HG02759 (cell line): ENCODE results near the gene CMIP.
"Not testable (repeated sequence)": the region's sequence is repeated elsewhere in the genome, so short reads cannot be mapped to it uniquely, and the experiment has no call there.

ENCODE experiments used
- ATAC-seq: cut with Tn5 transposase; IDR thresholded peaks from one replicate; pipeline ENCODE4 v1.9.1; 2021; ENCODE audit warnings: mild to moderate bottlenecking, moderate library complexity; ENCODE audit not compliant: unreplicated experiment

CMIP gene

GRCh38 chr16:81444448-81445121 is at the start of gene CMIP:
CMIP (plus strand) TSS chr16:81444808.
- peak; percentile 86 for ATAC-seq

- no peak for ATAC-seq
Observed at GRCh38 chr16:81394966-81395655, 49.5 kb upstream of the CMIP start.

- ATAC-seq: no peak
Observed at GRCh38 chr16:81397058-81397878, 47.3 kb upstream of the CMIP start.

DNA sequence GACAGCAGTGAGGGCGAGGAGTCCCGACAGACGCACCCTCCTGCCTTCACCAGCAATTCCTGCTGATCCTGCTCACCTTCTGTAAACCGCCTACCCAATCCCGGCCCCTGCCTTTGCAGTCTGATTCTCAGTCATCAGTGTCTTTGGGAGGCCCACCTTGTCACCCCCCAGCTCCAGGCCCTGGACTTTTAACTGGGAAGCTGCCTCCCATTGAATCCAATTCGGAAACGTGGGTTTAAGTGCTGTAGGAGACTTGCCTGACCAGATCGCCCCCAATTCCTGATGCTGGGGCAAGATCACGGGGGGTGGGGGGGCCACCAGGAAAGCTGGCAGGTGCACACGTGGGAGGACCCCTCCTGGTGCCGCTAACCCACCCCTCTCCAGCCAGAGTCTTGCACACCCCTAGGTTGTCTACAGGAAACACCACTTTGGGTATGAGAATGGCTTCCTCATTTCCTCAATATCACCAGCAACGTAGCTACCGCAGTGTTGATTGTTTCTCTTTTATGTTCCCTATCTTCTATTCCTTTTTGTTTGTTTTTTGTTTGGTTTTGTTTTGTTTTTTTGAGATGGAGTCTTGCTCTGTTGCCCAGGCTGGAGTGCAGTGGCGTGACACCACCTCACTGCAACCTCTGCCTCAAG is 46.6 kb upstream of the CMIP start:
- no peak for ATAC-seq

GRCh38 chr16:81399909-81400308 is 44.7 kb upstream of the CMIP start:
- no peak for ATAC-seq

- no peak for ATAC-seq
Observed at GRCh38 chr16:81401035-81401950, 43.3 kb upstream of the CMIP start.

DNA sequence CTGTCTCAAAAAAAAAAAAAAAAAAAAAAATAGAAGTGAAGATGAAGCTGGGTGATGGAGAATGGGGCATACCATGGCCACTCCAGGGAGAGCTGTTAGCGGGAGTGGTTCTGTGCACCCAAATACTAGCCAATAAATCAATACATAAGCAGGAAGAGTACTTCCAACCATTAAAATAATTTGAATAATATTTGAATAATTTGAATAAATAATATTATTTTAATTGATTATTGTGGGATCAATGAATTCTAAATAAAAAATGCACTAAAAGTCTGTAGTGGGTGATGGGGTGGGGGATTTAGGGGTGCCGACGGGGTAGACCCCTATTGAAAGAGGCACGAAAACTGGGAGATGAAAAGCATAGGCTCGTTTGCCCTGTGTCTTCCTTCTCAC is 41.4 kb upstream of the CMIP start:
- no peak for ATAC-seq

GRCh38 chr16:81403601-81404391 is 40.8 kb upstream of the CMIP start:
- ATAC-seq: peak; percentile 85

DNA sequence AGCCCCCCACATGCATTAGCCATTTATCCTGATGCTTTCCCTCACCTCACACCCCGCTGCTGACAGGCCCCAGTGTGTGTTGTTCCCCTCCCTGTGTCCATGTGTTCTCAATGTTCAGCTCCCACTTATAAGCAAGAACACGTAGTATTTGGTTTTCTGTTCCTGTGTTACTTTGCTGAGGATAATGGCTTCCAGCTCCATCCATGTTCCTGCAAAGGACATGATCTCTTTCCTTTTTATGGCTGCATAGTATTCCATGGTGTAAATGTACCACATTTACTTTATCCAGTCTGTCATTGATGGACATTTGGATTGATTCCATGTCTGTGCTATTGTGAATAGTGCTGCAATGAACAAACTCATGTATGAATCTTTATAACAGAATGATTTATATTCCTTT is 39.6 kb upstream of the CMIP start:
- not testable (repeated sequence) for ATAC-seq

- ATAC-seq: no peak
Observed at GRCh38 chr16:81405702-81406113, 38.9 kb upstream of the CMIP start.

- ATAC-seq: no peak
Observed at GRCh38 chr16:81408409-81408950, 36.1 kb upstream of the CMIP start.

DNA sequence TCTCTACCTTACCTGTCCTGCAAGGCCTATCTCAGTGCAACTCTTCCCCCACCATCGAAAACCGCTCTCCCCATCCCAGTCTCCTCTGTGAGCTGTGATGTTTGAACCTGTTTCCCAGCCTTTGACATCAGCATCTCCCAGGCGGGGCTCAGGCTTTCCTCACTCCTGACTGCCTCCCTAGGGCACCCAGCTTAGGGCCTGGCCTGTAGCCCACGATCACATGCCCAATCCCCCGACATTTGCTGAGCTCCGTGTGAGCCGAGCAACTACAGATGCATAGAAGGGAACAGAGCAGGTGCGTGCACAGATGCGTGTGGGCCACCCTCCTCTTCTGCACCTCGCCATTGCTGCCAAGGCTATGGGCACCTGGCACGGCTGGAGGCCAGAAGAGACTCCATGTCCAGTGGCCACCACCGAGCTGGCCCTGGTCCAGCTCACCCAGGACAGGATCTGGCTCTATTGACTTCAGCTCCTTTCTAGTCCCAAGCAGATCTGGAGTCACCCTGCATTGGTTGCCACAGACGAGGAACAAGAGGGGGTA is 35.5 kb upstream of the CMIP start:
- ATAC-seq: no peak

DNA sequence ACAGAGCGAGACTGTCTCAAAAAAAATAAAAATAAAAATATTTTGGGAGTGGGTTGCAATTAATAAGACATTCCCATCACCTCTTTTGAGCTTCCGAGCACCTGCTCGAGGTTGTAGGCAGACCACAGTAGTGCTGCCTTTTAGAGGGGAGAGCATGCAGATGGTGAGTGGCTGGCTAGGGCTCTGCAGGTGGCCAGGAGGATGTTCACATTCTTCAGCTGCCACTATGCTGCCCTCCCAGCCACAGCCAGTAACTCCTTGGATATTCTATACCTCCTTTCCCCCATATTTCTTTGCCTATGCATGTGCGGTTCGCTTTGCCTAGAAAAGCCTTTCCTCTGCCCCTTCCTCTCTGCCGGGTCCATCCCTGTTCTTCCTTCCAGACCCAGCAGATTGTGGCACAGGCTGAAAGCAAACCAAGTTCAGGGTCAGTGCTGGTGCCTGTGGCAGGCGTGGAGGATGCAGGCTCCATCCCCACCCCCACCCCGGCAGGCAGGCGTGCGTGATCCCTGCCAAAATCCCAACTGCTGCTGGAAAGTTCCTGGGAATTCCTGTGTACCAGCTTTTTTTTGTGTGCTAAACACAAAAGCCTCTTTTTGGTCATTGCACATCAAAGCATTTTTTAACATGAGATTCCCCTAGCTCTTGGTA is 33.8 kb upstream of the CMIP start:
- ATAC-seq: no peak

DNA sequence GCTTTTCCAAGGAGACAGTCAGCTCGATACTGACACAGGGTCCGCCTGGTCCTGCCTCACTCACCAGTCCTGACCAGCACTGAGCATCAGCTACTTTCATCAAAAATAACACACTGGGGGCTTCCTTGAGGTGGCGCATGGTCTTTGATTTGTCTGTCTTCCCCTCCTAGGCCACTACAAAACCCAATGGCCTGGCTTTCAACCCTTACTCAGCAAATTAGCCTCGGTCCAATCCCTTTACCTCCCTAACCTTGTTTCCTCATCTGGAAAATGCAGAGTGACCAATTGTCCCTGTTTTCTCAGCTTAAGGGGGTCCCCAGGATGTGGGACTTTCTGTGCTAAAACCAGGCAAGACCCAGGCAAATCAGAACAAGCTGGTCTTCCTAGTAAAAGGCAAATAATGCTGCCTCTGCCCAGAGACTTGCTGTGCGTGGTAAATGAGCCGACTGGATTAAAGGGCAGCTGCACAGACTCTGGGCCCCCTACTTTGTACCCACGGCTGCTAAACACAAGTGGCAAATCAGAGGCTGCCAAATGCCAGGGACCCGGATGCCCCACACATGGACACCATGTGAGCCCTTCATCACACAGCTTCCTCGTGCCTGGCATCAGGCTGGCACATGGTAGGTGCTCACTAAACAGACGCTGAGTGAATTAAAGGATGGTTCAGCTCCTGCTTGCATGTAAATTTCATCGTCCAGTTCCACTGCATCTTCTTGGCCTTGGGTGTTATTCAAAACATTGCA is 31.2 kb upstream of the CMIP start:
- no peak for ATAC-seq

DNA sequence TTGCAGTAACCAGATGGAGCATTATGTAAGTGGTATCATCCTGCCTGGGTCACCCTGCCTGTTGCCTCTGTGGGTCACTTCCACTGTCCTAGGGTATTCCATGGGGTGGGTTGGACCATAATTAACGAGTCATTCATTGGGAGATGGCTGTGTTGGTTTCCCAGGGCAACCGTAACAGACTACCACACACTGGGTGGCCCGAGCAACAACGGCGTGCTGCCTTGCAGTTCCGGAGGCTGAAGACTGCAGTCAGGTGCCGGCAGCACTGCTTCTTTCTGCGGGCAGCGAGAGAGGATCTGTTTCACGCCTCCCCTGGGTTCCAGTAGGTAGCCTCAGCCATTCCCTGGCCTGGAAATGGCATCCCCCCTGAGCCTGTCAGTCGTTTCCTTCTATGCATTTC is 28.9 kb upstream of the CMIP start:
- ATAC-seq: no peak

GRCh38 chr16:81416749-81417148 is 27.9 kb upstream of the CMIP start:
- ATAC-seq: no peak

DNA sequence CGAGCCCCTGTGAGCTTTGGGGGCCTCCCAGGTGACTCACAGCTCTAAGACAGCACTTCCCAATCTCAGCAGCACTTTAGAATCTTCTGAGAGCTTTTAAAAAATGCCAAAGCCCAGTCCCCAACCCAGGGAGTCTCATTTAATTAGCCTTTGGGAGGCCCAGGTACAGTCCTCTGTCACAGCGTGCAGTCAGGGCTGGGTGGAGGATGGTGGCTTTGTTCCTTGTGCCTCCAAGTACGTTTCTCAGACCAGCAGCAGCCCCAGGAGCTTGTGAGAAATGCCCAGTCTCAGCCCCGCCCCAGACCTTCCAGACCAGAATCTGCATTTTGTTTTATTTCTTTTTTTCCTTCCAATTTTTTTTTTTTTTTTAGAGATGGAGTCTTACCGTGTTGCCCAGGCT is 27.4 kb upstream of the CMIP start:
- ATAC-seq: no peak

DNA sequence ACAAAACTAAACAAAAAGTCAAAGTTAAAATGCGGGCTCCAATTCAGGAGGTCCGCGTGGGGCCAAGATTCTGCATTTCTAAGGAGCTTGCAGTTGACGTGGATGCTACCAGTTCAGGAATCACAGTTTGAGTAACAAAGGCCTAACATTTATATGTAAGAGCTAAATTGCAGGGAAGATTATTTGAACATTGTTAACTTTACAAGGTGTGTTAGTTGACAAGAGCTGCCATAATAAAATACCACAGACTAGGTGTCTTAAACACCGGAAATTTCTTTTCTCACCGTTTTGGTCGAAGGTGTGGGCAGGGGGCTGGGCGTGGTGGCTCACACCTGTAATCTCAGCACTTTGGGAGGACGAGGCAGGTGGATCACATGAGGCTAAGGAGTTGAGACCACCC is 24.8 kb upstream of the CMIP start:
- ATAC-seq: no peak
